Measurements from ENCODE around the gene PHACTR1. TPM values are rescaled to one million over a fixed set of nuclear protein-coding genes. Genes with fewer than 3 reads are reported as not detected.

The PHACTR1 gene
- total and polyA plus RNA-seq, 4 donors: 0.31 to 1.5 (median 0.79) TPM

DNA sequence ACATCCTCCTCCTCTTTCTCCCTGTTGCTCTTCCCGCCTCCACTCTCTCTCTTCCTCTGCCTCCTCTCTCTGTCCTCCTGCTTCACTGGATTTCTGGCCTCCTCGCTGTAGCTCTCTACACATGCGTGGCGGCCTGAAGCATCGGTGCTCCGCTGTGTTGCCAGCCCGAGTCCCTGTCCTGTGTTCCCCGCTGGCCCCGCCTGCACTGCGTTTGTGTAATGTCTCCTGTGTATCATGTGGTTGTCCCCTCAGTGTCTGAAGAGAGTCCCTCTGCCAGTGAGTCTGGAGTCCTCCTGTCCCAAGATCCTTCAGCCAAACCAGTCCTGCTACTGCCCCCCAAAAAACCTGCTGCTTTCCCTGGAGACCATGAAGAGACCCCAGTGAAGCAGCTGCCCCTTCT is 468.0 kb downstream of the PHACTR1 start (continued):
- TF ChIP-seq REST (IDR thresholded peaks at IDR 0.05): no peak
- no peak for TF ChIP-seq RAD21 (IDR thresholded peaks at IDR 0.05)

GRCh38 chr6:13186861-13187260 is 470.3 kb downstream of the PHACTR1 start:
- WGBS: 93% methylated on average over 10 of the region's 10 CpGs
- Histone ChIP-seq H3K27me3 (ENCODE audit: control insufficient read depth in 4 of 4, insufficient read depth in 4 of 4, low read length in 3 of 4) (peaks cover 0 to 2% (median 0%) of the 10 kb centered on the region in 4 donors), H3K36me3 (ENCODE audit: control insufficient read depth in 4 of 4, insufficient read depth in 3 of 4, low read depth in 1 of 4, low read length in 3 of 4) (no peaks in the 10 kb centered on the region), H3K9ac (ENCODE audit: low read depth in 1 of 2, low read length in 2 of 2) (no peak overlapping the region), H3K4me3 (ENCODE audit: low read depth in 1 of 3, low read length in 3 of 3) (no peak overlapping the region), H3K27ac (ENCODE audit: low read depth in 1 of 2, low read length in 2 of 2) (no peak overlapping the region), H3K9me3 (ENCODE audit: control insufficient read depth in 4 of 4, low read length in 3 of 4) (no peaks in the 10 kb centered on the region), H3K4me1 (ENCODE audit: control insufficient read depth in 4 of 4, insufficient read depth in 4 of 4, low read length in 3 of 4) (no peaks in the 10 kb centered on the region)
- no peak for DNase-seq (ENCODE audit: low spot score)
- TF ChIP-seq CTCF (IDR thresholded peaks at IDR 0.05; ENCODE audit: low read depth, low read length, missing input control) (no peak), JUND (IDR thresholded peaks at IDR 0.05) (no peak), HNF4G (IDR thresholded peaks at IDR 0.05) (no peak), GABPA (IDR thresholded peaks at IDR 0.05 in 1 of 2, conservative IDR thresholded peaks at IDR 0.05 in 1 of 2) (no peak), RXRA (IDR thresholded peaks at IDR 0.05) (no peak), HNF4A (conservative IDR thresholded peaks at IDR 0.05) (no peak), NR2F2 (IDR thresholded peaks at IDR 0.05) (no peak)
- TF ChIP-seq, protein P1, sequence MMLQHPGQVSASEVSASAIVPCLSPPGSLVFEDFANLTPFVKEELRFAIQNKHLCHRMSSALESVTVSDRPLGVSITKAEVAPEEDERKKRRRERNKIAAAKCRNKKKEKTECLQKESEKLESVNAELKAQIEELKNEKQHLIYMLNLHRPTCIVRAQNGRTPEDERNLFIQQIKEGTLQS (IDR thresholded peaks at IDR 0.05): no peak

DNA sequence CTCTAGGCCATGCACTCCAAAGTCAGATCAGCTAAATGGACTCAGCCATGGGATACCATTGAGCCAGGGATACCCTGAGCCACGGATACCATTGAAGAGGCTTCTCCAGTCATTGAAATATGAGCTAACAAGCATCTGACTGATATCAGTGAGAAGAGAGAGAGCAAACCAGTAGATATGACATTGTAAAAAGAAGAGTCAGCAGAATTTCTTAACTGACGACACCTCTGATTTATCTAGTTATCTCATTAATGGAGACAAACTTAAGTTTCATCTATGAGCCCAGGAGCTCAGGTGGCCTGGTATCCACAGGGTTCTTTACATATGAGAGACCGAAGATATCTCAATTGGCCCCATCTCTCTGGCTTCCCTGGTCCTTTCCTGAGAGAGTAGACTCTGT is 471.1 kb downstream of the PHACTR1 start:
- WGBS: 89% methylated on average over 3 of the region's 3 CpGs
- Histone ChIP-seq H3K27ac (ENCODE audit: low read depth in 1 of 2, low read length in 2 of 2) (no peak overlapping the region), H3K27me3 (ENCODE audit: control insufficient read depth in 4 of 4, insufficient read depth in 4 of 4, low read length in 3 of 4) (peaks cover 0 to 2% (median 0%) of the 10 kb centered on the region in 4 donors), H3K4me1 (ENCODE audit: control insufficient read depth in 4 of 4, insufficient read depth in 4 of 4, low read length in 3 of 4) (no peaks in the 10 kb centered on the region), H3K36me3 (ENCODE audit: control insufficient read depth in 4 of 4, insufficient read depth in 3 of 4, low read depth in 1 of 4, low read length in 3 of 4) (no peaks in the 10 kb centered on the region), H3K9ac (ENCODE audit: low read depth in 1 of 2, low read length in 2 of 2) (no peak overlapping the region), H3K4me3 (ENCODE audit: low read depth in 1 of 3, low read length in 3 of 3) (no peak overlapping the region), H3K9me3 (ENCODE audit: control insufficient read depth in 4 of 4, low read length in 3 of 4) (no peaks in the 10 kb centered on the region)
- no peak for DNase-seq (ENCODE audit: low spot score)
- TF ChIP-seq, protein P2, sequence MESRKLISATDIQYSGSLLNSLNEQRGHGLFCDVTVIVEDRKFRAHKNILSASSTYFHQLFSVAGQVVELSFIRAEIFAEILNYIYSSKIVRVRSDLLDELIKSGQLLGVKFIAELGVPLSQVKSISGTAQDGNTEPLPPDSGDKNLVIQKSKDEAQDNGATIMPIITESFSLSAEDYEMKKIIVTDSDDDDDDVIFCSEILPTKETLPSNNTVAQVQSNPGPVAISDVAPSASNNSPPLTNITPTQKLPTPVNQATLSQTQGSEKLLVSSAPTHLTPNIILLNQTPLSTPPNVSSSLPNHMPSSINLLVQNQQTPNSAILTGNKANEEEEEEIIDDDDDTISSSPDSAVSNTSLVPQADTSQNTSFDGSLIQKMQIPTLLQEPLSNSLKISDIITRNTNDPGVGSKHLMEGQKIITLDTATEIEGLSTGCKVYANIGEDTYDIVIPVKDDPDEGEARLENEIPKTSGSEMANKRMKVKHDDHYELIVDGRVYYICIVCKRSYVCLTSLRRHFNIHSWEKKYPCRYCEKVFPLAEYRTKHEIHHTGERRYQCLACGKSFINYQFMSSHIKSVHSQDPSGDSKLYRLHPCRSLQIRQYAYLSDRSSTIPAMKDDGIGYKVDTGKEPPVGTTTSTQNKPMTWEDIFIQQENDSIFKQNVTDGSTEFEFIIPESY (IDR thresholded peaks at IDR 0.05): no peak
- TF ChIP-seq HNF4G (IDR thresholded peaks at IDR 0.05) (no peak), CTCF (IDR thresholded peaks at IDR 0.05; ENCODE audit: low read depth, low read length, missing input control) (no peak), FOXA1 (IDR thresholded peaks at IDR 0.05) (no peak), RXRA (IDR thresholded peaks at IDR 0.05) (no peak), RAD21 (IDR thresholded peaks at IDR 0.05) (no peak), SP1 (IDR thresholded peaks at IDR 0.05) (no peak)

All from liver (tissue), 9 donors.